ENCODE data around the gene MAGEB1.

- TF ChIP-seq REST (IDR thresholded peaks at IDR 0.05; ENCODE audit: insufficient replicate concordance, low read depth) (no peak), POLR2AphosphoS5 (IDR thresholded peaks at IDR 0.05; ENCODE audit: low read depth) (no peak)
These were observed 14.1 kb downstream of the MAGEB1 start for GRCh38 chrX:30261012-30261411.
